GM10248 (cell line): ENCODE data around the gene LAMA3.

ENCODE experiments used
- CTCF ChIA-PET: fragments of 300-600 bp; sonication (Branson Sonifier 250); formaldehyde crosslinking; extraction: SDS; loops from one replicate; lab custom pipeline; 2021; ENCODE audit warnings: antibody characterized with exemption; lab: Yijun Ruan, JAX
- POLR2A ChIA-PET: fragments of 350-650 bp; sonication (Branson Sonifier 250); formaldehyde crosslinking; extraction: SDS; loops from one replicate; lab custom pipeline; 2020; ENCODE audit warnings: antibody characterized with exemption; lab: Yijun Ruan, JAX
- DNase-seq: peaks from one replicate; pipeline ENCODE4 v3.0.0; 2012; ENCODE audit errors: extremely low spot score
- CTCF ChIP-seq: IDR thresholded peaks from 2 replicates; pipeline ENCODE4 v1.5.1; 2012; ENCODE audit warnings: mild to moderate bottlenecking, low read depth; ENCODE audit errors: extremely low read depth, missing control alignments, control extremely low read depth

LAMA3 gene

DNA sequence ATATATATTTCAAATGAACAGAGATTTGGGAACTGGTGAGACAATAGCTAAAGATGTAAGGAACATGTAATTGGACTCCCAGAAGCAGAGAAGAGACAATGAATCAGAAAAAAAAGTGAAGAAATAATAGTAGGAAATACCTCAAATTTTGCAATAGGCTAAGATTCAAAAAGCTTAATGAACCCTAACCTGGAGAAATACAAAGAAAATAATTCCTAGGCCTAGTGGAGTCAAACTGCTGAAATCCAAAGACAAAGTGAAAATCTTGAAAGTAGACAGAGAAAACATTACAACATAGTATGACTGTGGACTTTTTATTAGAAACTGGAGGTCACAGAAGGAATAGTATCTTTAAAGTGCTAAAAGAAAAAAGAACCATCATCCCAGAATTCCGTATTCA lies 76.7 kb downstream of the LAMA3 start:
- ChIA-PET POLR2A (no interaction called here), CTCF (interaction anchor here (1.3 kb wide), 1 partner anchor 12 kb away, joined by 4 read pairs; no protein-coding TSS in a partner anchor)
- DNase-seq, result no peak
- TF ChIP-seq CTCF, result no peak

- DNase-seq, result no peak
- CTCF ChIA-PET, result no interaction called here
- POLR2A ChIA-PET, result no interaction called here
- no peak for TF ChIP-seq CTCF
Measured at GRCh38 chr18:23772327-23773024, 83.2 kb downstream of the LAMA3 start.

- no peak for TF ChIP-seq CTCF
- ChIA-PET CTCF (no interaction called here), POLR2A (no interaction called here)
- no peak for DNase-seq
Measured at GRCh38 chr18:23776306-23776705, 87.1 kb downstream of the LAMA3 start.

- no peak for TF ChIP-seq CTCF
- ChIA-PET POLR2A (no interaction called here), CTCF (interaction anchor here (1.5 kb wide), 1 partner anchor 13 kb away, joined by 4 read pairs; no protein-coding TSS in a partner anchor)
- DNase-seq, result no peak
Measured at GRCh38 chr18:23778828-23779227, 89.6 kb downstream of the LAMA3 start.

GRCh38 chr18:23779696-23780303 lies 90.5 kb downstream of the LAMA3 start:
- DNase-seq, result no peak
- POLR2A ChIA-PET, result no interaction called here
- CTCF ChIA-PET, result interaction anchor here (1.2 to 1.4 kb wide), 2 partner anchors 9 to 21 kb away, joined by 3 read pairs; no protein-coding TSS in a partner anchor
- TF ChIP-seq CTCF, result no peak

GRCh38 chr18:23784832-23785245 lies 95.6 kb downstream of the LAMA3 start:
- no peak for DNase-seq
- CTCF ChIA-PET, result interaction anchor here (1.4 to 1.7 kb wide), 2 partner anchors 11 to 20 kb away, joined by 4 read pairs; no protein-coding TSS in a partner anchor
- POLR2A ChIA-PET, result no interaction called here
- no peak for TF ChIP-seq CTCF
